Dermis blood vessel endothelial cell (primary cell): ENCODE results near the gene SMPDL3B. TPM values are rescaled to one million over a fixed set of nuclear protein-coding genes. Genes with fewer than 3 reads are reported as not detected.
A peak's percentile ranks its signal among the peaks of the same experiment; 100 is the strongest.

Experiments used
- DNase-seq: peaks from one replicate; pipeline ENCODE4 v3.0.0; 2010
- total RNA-seq: library from RNA; depleted of rRNA; stranded (reverse); fragments of >200 nt; gene quantifications from 2 replicates; pipeline ENCODE4 v1.2.3, GENCODE V29; 2014

SMPDL3B gene
- total RNA-seq, 1 donor from 2014 or later = 0.68 TPM

- no peak for DNase-seq
These were observed 6.2 kb downstream of the SMPDL3B start for GRCh38 chr1:27940870-27941560.

- no peak for DNase-seq
These were observed 7.1 kb downstream of the SMPDL3B start for GRCh38 chr1:27941671-27942540.

- no peak for DNase-seq
These were observed 10.2 kb downstream of the SMPDL3B start for GRCh38 chr1:27945020-27945419.

GRCh38 chr1:27949027-27949426 is 14.2 kb downstream of the SMPDL3B start:
- DNase-seq = no peak

GRCh38 chr1:27951396-27951795 is 16.6 kb downstream of the SMPDL3B start:
- no peak for DNase-seq

GRCh38 chr1:27952147-27952546 is 17.3 kb downstream of the SMPDL3B start:
- DNase-seq = no peak

- no peak for DNase-seq
These were observed 19.4 kb downstream of the SMPDL3B start for GRCh38 chr1:27954186-27954585.

GRCh38 chr1:27955076-27955475 is 20.3 kb downstream of the SMPDL3B start:
- no peak for DNase-seq

- no peak for DNase-seq
These were observed 22.0 kb downstream of the SMPDL3B start for GRCh38 chr1:27956761-27957160.

GRCh38 chr1:27957655-27958054 is 22.9 kb downstream of the SMPDL3B start:
- no peak for DNase-seq

GRCh38 chr1:27958513-27958912 is 23.7 kb downstream of the SMPDL3B start:
- no peak for DNase-seq

- DNase-seq = peak; percentile 79
These were observed 25.2 kb downstream of the SMPDL3B start, which contains the start of gene XKR8 for GRCh38 chr1:27959792-27960603. Gene XKR8 (plus strand): TSS chr1:27959973. CDS start chr1:27960070, 97 bp downstream.

- peak; percentile 37 for DNase-seq
These were observed 26.2 kb downstream of the SMPDL3B start for GRCh38 chr1:27960762-27961645.

- DNase-seq = peak; percentile 7
These were observed 26.9 kb downstream of the SMPDL3B start for GRCh38 chr1:27961646-27962221.

GRCh38 chr1:27963393-27963792 is 28.6 kb downstream of the SMPDL3B start:
- DNase-seq = no peak

- DNase-seq = no peak
These were observed 31.8 kb downstream of the SMPDL3B start for GRCh38 chr1:27966402-27967105.

GRCh38 chr1:27967106-27967883 is 32.5 kb downstream of the SMPDL3B start:
- no peak for DNase-seq

GRCh38 chr1:27967884-27968466 is 33.2 kb downstream of the SMPDL3B start:
- DNase-seq = no peak

GRCh38 chr1:27968692-27969091 is 33.9 kb downstream of the SMPDL3B start:
- DNase-seq = no peak

GRCh38 chr1:27970401-27970800 is 35.6 kb downstream of the SMPDL3B start:
- peak; percentile 20 for DNase-seq
